K562 (cell line): ENCODE data around the gene TSEN54. TPM values are rescaled to one million over a fixed set of nuclear protein-coding genes. Genes with fewer than 3 reads are reported as not detected.

Experiments used
- ATF6 ChIP-seq: sonication (generic); formaldehyde crosslinking; IDR thresholded peaks from 2 replicates; pipeline ENCODE4 v1.4.0; 2020; ENCODE audit warnings: mild to moderate bottlenecking, missing genetic modification reagents
- BHLHE40 ChIP-seq: IDR thresholded peaks from 2 replicates; pipeline ENCODE4 v1.6.1; 2011; ENCODE audit warnings: low read length, improper control_type of control experiment
- FOXA1 ChIP-seq: fragments of 450-650 bp; IDR thresholded peaks from 2 replicates; pipeline ENCODE4 v1.6.1; 2016; ENCODE audit warnings: mild to moderate bottlenecking, borderline replicate concordance
- FOXK2 ChIP-seq, 2 experiments: fragments of 450-650 bp; IDR thresholded peaks in 1 of 2; conservative IDR thresholded peaks in 1 of 2; 2 replicates each; pipeline ENCODE4 v1.6.1; 2016; ENCODE audit warnings: low read depth in 2 of 2, mild to moderate bottlenecking in 1 of 2
- FOXO4 ChIP-seq: fragments of 450-650 bp; formaldehyde crosslinking; IDR thresholded peaks from 2 replicates; pipeline ENCODE4 v1.4.0; 2020; ENCODE audit warnings: mild to moderate bottlenecking, moderate library complexity
- NFE2 ChIP-seq: IDR thresholded peaks from 2 replicates; pipeline ENCODE4 v1.6.1; 2014; ENCODE audit warnings: antibody characterized with exemption, low read depth
- RBM22 ChIP-seq: fragments of 200-400 bp; formaldehyde crosslinking; IDR thresholded peaks from 2 replicates; pipeline ENCODE4 v1.6.1; 2018; ENCODE audit warnings: low read length, low read depth; ENCODE audit not compliant: poor library complexity, severe bottlenecking
- SRSF9 ChIP-seq: fragments of 200-400 bp; formaldehyde crosslinking; IDR thresholded peaks from 2 replicates; pipeline ENCODE4 v1.6.1; 2017; ENCODE audit warnings: low read depth, low read length, borderline replicate concordance
- TEAD1 ChIP-seq, 2 experiments: fragments of 450-650 bp in 1 of 2; sonication (generic) in 1 of 2; formaldehyde crosslinking; IDR thresholded peaks; 2 replicates each; pipeline versions ENCODE4 v1.4.0 to v1.8.0; 2020 to 2022; ENCODE audit warnings: mild to moderate bottlenecking in 2 of 2, missing genetic modification reagents in 1 of 2
- ZNF280A ChIP-seq: fragments of 450-650 bp; IDR thresholded peaks from 2 replicates; pipeline ENCODE4 v1.6.1; 2018; ENCODE audit warnings: mild to moderate bottlenecking, low read depth; ENCODE audit not compliant: partially characterized antibody
- polyA plus RNA-seq, 8 experiments: library from polyadenylated mRNA; depleted of rRNA in 4 of 8; stranded (reverse) in 5 of 8; unstranded in 3 of 8; fragments of >200 nt; fragmentation: Nextera tagmentation in 2 of 8; fragmentation: Illumina TruSeq in 1 of 8; extraction: Ambion mirVana in 2 of 8; extraction: Trizol in 1 of 8; gene quantifications; 2 replicates each; pipeline versions ENCODE4 v1.2.1 to v1.2.3, GENCODE V29; 2011 to 2014; ENCODE audit warnings: inconsistent platforms in 1 of 8, missing spikeins in 1 of 8
- total RNA-seq, 7 experiments: library from RNA; depleted of rRNA in 6 of 7; stranded (reverse); fragments of >200 nt in 6 of 7; fragmentation: Illumina TruSeq in 2 of 7; extraction: Trizol in 2 of 7; gene quantifications; 2 replicates each; pipeline versions ENCODE4 v1.2.1 to v1.2.3, GENCODE V29; 2011 to 2021; ENCODE audit warnings: low replicate concordance in 1 of 7

TSEN54 gene
- total and polyA plus RNA-seq, 9 of the 15 experiments (the other 6 are each of a cell fraction or from before 2014, with no cell fraction given): 5.9 to 64.3 (median 48.9) TPM

DNA sequence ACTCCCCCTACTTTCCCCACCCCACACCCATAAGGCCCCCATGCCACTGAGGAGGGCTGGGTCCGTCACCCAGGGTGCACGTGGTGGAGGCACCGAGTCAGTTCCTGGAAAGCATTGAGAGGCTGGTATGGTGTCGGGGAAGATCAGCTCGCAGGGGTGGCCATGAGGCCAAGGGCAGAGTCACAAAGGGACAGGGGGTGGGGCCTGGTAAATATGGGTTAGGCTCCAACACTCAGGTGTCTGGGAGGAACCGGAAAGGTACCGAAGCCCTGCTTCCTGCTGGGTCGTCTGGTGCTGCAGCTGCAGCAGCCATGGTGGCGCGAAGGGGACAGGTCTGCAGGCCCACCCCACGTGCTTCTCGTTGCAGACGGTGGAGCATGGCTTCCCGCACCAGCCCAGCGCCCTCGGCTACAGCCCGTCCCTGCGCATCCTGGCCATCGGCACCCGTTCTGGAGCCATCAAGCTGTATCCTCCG is 39.4 kb downstream of the TSEN54 start (continued):
- no peak for TF ChIP-seq NFE2
- no peak for TF ChIP-seq ZNF280A
- no peak for TF ChIP-seq TEAD1 (CRISPR knock-in tag; IDR thresholded peaks at IDR 0.05)
- no peak for TF ChIP-seq RBM22
- no peak for TF ChIP-seq BHLHE40
- TF ChIP-seq ATF6 (CRISPR knock-in tag): no peak
- no peak for TF ChIP-seq FOXK2 (conservative IDR thresholded peaks at IDR 0.05 in 1 of 2, IDR thresholded peaks at IDR 0.05 in 1 of 2; ENCODE audit: low read depth in 2 of 2)
- TF ChIP-seq FOXA1: no peak
- TF ChIP-seq SRSF9: no peak
- no peak for TF ChIP-seq FOXO4
- TF ChIP-seq, all 486 proteins: peak for 0
